HG03139 (cell line): ENCODE results near the gene DNAH6.

Experiments
- ATAC-seq: cut with Tn5 transposase; IDR thresholded peaks from one replicate; pipeline ENCODE4 v1.9.1; 2021; ENCODE audit not compliant: unreplicated experiment

The DNAH6 gene

GRCh38 chr2:84686783-84687476 is 170.6 kb downstream of the DNAH6 start:
- no peak for ATAC-seq

GRCh38 chr2:84687498-84688149 is 171.3 kb downstream of the DNAH6 start:
- no peak for ATAC-seq

GRCh38 chr2:84690225-84690624 is 173.9 kb downstream of the DNAH6 start:
- no peak for ATAC-seq

GRCh38 chr2:84694088-84694622 is 177.9 kb downstream of the DNAH6 start:
- ATAC-seq: no peak

GRCh38 chr2:84697895-84698294 is 181.6 kb downstream of the DNAH6 start:
- no peak for ATAC-seq

- ATAC-seq: no peak
Measured at GRCh38 chr2:84700006-84700405, 183.7 kb downstream of the DNAH6 start.

GRCh38 chr2:84701880-84702279 is 185.6 kb downstream of the DNAH6 start:
- no peak for ATAC-seq

GRCh38 chr2:84702941-84703340 is 186.6 kb downstream of the DNAH6 start:
- ATAC-seq: no peak

- ATAC-seq: no peak
Measured at GRCh38 chr2:84703831-84704230, 187.5 kb downstream of the DNAH6 start.

- no peak for ATAC-seq
Measured at GRCh38 chr2:84704505-84705244, 188.4 kb downstream of the DNAH6 start.

GRCh38 chr2:84705858-84706257 is 189.6 kb downstream of the DNAH6 start:
- no peak for ATAC-seq

- no peak for ATAC-seq
Measured at GRCh38 chr2:84708442-84708841, 192.1 kb downstream of the DNAH6 start.

GRCh38 chr2:84711651-84712050 is 195.4 kb downstream of the DNAH6 start:
- no peak for ATAC-seq

- no peak for ATAC-seq
Measured at GRCh38 chr2:84713441-84713840, 197.1 kb downstream of the DNAH6 start.

GRCh38 chr2:84716564-84716963 is 200.3 kb downstream of the DNAH6 start:
- no peak for ATAC-seq

- ATAC-seq: no peak
Measured at GRCh38 chr2:84717302-84717701, 201.0 kb downstream of the DNAH6 start.

- no peak for ATAC-seq
Measured at GRCh38 chr2:84719434-84719833, 203.1 kb downstream of the DNAH6 start.

- ATAC-seq: no peak
Measured at GRCh38 chr2:84723831-84724230, 207.5 kb downstream of the DNAH6 start.

- no peak for ATAC-seq
Measured at GRCh38 chr2:84725717-84726116, 209.4 kb downstream of the DNAH6 start.

GRCh38 chr2:84727315-84727714 is 211.0 kb downstream of the DNAH6 start:
- no peak for ATAC-seq

GRCh38 chr2:84729224-84729623 is 212.9 kb downstream of the DNAH6 start:
- ATAC-seq: no peak

- ATAC-seq: no peak
Measured at GRCh38 chr2:84731185-84731584, 214.9 kb downstream of the DNAH6 start.
